HepG2 (cell line): ENCODE data around the gene SCARF1. TPM values are rescaled to one million over a fixed set of nuclear protein-coding genes. Genes with fewer than 3 reads are reported as not detected.
A peak's percentile ranks its signal among the peaks of the same experiment; 100 is the strongest.

Experiments
- ARID2 ChIP-seq: sonication (generic); formaldehyde crosslinking; IDR thresholded peaks from 2 replicates; pipeline ENCODE4 v1.8.1; 2022; ENCODE audit warnings: mild to moderate bottlenecking, missing genetic modification reagents, borderline replicate concordance
- DR1 ChIP-seq: sonication (generic); formaldehyde crosslinking; IDR thresholded peaks from 2 replicates; pipeline ENCODE4 v1.8.0; 2021; ENCODE audit warnings: mild to moderate bottlenecking, missing genetic modification reagents, inconsistent platforms
- EED ChIP-seq: sonication (generic); formaldehyde crosslinking; IDR thresholded peaks from 2 replicates; pipeline ENCODE4 v1.5.0; 2020; ENCODE audit warnings: mild to moderate bottlenecking, missing genetic modification reagents
- HNRNPL ChIP-seq: fragments of 200-400 bp; formaldehyde crosslinking; IDR thresholded peaks from 2 replicates; pipeline ENCODE4 v1.6.1; 2017; ENCODE audit warnings: mild to moderate bottlenecking, low read depth, low read length
- HOXA9 ChIP-seq: sonication (generic); formaldehyde crosslinking; IDR thresholded peaks from 2 replicates; pipeline ENCODE4 v1.8.1; 2022; ENCODE audit warnings: missing genetic modification reagents, mild to moderate bottlenecking, moderate library complexity, borderline replicate concordance
- POLR2G ChIP-seq: fragments of 200-400 bp; formaldehyde crosslinking; IDR thresholded peaks from 2 replicates; pipeline ENCODE4 v1.6.1; 2018; ENCODE audit warnings: mild to moderate bottlenecking, low read depth, low read length, moderate library complexity
- PPARG ChIP-seq: conservative IDR thresholded peaks from 2 replicates; pipeline ENCODE4 v1.6.1; 2016; ENCODE audit warnings: missing biosample characterization, missing genetic modification reagents
- TAF15 ChIP-seq: fragments of 200-400 bp; formaldehyde crosslinking; IDR thresholded peaks from one replicate; pipeline ENCODE4 v1.6.1; 2018; ENCODE audit warnings: mild to moderate bottlenecking, low read depth, low read length; ENCODE audit not compliant: poor library complexity, severe bottlenecking
- ZBTB20 ChIP-seq: sonication (generic); formaldehyde crosslinking; IDR thresholded peaks from 2 replicates; pipeline ENCODE4 v1.8.1; 2023; ENCODE audit warnings: missing genetic modification reagents, low read depth, mild to moderate bottlenecking, borderline replicate concordance
- ZNF230 ChIP-seq: sonication (generic); formaldehyde crosslinking; IDR thresholded peaks from 2 replicates; pipeline ENCODE4 v1.4.0; 2020; ENCODE audit warnings: mild to moderate bottlenecking, missing genetic modification reagents
- ZNF615 ChIP-seq: sonication (generic); formaldehyde crosslinking; IDR thresholded peaks from 2 replicates; pipeline ENCODE4 v1.5.0; 2020; ENCODE audit warnings: mild to moderate bottlenecking, missing genetic modification reagents, borderline replicate concordance
- ZNF747 ChIP-seq: sonication (generic); formaldehyde crosslinking; IDR thresholded peaks from 2 replicates; pipeline ENCODE4 v1.8.1; 2023; ENCODE audit warnings: missing genetic modification reagents, mild to moderate bottlenecking, borderline replicate concordance
- ZNF773 ChIP-seq: sonication (generic); formaldehyde crosslinking; IDR thresholded peaks from 2 replicates; pipeline ENCODE4 v1.4.0; 2020; ENCODE audit warnings: missing genetic modification reagents, borderline replicate concordance
- ZSCAN30 ChIP-seq: sonication (generic); formaldehyde crosslinking; IDR thresholded peaks from 2 replicates; pipeline ENCODE4 v1.5.0; 2020; ENCODE audit warnings: mild to moderate bottlenecking, missing genetic modification reagents
- polyA plus RNA-seq, 8 experiments: library from polyadenylated mRNA; depleted of rRNA in 3 of 8; stranded (reverse) in 7 of 8; unstranded in 1 of 8; fragments of >200 nt; fragmentation: Illumina TruSeq in 4 of 8; extraction: Trizol in 4 of 8; gene quantifications; 2 replicates each; pipeline versions ENCODE4 v1.2.1 to v1.2.3, GENCODE V29; 2011 to 2016; ENCODE audit warnings: low read depth in 4 of 8, missing spikeins in 1 of 8, mixed read lengths in 1 of 8; ENCODE audit not compliant: insufficient read depth in 1 of 8
- total RNA-seq, 5 experiments: library from RNA; depleted of rRNA; stranded (reverse); fragments of >200 nt; fragmentation: Illumina TruSeq; extraction: Trizol; gene quantifications; 2 replicates each; pipeline ENCODE4 v1.2.3, GENCODE V29; 2016; ENCODE audit warnings: low read depth in 1 of 5
- TF ChIP-seq, protein P1 (sequence below): sonication (generic); formaldehyde crosslinking; IDR thresholded peaks from 2 replicates; pipeline ENCODE4 v1.8.0; 2022; ENCODE audit warnings: mild to moderate bottlenecking, missing genetic modification reagents
- TF ChIP-seq, protein P2 (sequence below): sonication (generic); formaldehyde crosslinking; IDR thresholded peaks from 2 replicates; pipeline ENCODE4 v1.4.0; 2020; ENCODE audit warnings: missing genetic modification reagents
- TF ChIP-seq, protein P3 (sequence below): sonication (generic); formaldehyde crosslinking; IDR thresholded peaks from 2 replicates; pipeline ENCODE4 v1.5.0; 2020; ENCODE audit warnings: mild to moderate bottlenecking, missing genetic modification reagents
- TF ChIP-seq, protein P4 (sequence below): sonication (generic); formaldehyde crosslinking; IDR thresholded peaks from 2 replicates; pipeline ENCODE4 v1.4.0; 2020; ENCODE audit warnings: missing genetic modification reagents
- TF ChIP-seq, protein P5 (sequence below): sonication (generic); formaldehyde crosslinking; IDR thresholded peaks from 2 replicates; pipeline ENCODE4 v1.8.1; 2023; ENCODE audit warnings: mild to moderate bottlenecking, inconsistent platforms, moderate library complexity, missing genetic modification reagents, borderline replicate concordance

Gene SCARF1
- total and polyA plus RNA-seq, 2 of the 13 experiments (the other 11 are each of a cell fraction or from before 2014, with no cell fraction given): 0.24 to 0.71 TPM

DNA sequence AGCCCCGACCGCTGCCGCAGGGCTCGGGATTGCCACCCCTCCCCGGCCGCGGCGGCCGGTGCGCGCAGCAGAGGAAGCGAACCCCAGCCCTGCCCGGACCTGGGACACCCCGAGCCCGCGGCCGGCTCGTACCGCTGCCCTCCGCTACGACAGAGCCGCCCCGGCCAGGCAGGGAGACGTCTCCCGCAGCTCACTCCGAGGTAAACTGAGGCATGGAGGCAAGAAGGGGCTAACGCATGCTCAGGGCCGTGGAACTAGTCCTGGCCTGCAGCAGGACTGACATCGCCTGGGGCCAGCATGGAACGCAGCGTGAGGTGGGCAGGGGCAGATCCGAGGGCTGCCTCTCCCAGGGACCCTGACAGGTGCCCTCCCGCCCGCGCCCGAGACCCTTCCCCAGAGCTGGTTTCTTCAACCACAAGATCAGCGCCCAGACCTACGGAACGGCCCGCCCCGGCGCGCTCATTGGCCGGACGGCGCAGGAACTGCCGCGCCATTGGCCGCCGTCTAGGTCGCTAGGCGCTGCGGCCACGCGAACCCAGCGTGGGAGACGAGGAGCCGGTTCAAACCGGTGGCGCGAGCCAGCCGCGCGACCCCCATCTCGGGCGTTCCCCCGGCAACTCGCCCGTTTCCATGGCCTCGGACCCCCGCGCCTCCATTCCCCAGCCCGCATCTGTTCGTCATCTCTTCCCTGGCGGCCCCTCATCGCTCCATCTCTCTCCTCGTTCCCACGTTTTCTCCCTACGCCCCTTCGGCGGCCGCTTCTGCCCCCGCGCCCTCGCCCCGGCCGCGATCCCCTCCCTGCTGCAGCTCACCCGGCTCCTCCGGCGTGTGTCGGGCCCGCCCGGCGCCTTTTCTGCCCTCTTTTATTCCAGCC is 17.3 kb downstream of the SCARF1 start, which contains the start of gene SLC43A2 (continued):
- TF ChIP-seq, protein P1, sequence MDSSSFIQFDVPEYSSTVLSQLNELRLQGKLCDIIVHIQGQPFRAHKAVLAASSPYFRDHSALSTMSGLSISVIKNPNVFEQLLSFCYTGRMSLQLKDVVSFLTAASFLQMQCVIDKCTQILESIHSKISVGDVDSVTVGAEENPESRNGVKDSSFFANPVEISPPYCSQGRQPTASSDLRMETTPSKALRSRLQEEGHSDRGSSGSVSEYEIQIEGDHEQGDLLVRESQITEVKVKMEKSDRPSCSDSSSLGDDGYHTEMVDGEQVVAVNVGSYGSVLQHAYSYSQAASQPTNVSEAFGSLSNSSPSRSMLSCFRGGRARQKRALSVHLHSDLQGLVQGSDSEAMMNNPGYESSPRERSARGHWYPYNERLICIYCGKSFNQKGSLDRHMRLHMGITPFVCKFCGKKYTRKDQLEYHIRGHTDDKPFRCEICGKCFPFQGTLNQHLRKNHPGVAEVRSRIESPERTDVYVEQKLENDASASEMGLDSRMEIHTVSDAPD: no peak
- TF ChIP-seq ZNF230 (no peak), PPARG (CRISPR knock-in tag) (no peak), TAF15 (peak; percentile 84), EED (no peak), POLR2G (no peak), HOXA9 (CRISPR knock-in tag) (no peak; the same call in 1 of the 2 replicates), ZSCAN30 (CRISPR knock-in tag) (no peak), ARID2 (CRISPR knock-in tag) (peak; percentile 69; the same call in 1 of the 2 replicates), ZNF773 (CRISPR knock-in tag) (no peak), DR1 (CRISPR knock-in tag) (peak; percentile 28; the same call in 1 of the 2 replicates), HNRNPL (no peak), ZNF615 (CRISPR knock-in tag) (no peak), ZNF747 (no peak), ZBTB20 (CRISPR knock-in tag) (no peak)
- TF ChIP-seq, protein P2, sequence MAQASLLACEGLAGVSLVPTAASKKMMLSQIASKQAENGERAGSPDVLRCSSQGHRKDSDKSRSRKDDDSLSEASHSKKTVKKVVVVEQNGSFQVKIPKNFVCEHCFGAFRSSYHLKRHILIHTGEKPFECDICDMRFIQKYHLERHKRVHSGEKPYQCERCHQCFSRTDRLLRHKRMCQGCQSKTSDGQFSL (CRISPR knock-in tag): no peak
- TF ChIP-seq, protein P3, sequence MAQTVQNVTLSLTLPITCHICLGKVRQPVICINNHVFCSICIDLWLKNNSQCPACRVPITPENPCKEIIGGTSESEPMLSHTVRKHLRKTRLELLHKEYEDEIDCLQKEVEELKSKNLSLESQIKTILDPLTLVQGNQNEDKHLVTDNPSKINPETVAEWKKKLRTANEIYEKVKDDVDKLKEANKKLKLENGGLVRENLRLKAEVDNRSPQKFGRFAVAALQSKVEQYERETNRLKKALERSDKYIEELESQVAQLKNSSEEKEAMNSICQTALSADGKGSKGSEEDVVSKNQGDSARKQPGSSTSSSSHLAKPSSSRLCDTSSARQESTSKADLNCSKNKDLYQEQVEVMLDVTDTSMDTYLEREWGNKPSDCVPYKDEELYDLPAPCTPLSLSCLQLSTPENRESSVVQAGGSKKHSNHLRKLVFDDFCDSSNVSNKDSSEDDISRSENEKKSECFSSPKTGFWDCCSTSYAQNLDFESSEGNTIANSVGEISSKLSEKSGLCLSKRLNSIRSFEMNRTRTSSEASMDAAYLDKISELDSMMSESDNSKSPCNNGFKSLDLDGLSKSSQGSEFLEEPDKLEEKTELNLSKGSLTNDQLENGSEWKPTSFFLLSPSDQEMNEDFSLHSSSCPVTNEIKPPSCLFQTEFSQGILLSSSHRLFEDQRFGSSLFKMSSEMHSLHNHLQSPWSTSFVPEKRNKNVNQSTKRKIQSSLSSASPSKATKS (CRISPR knock-in tag): no peak
- TF ChIP-seq, protein P4, sequence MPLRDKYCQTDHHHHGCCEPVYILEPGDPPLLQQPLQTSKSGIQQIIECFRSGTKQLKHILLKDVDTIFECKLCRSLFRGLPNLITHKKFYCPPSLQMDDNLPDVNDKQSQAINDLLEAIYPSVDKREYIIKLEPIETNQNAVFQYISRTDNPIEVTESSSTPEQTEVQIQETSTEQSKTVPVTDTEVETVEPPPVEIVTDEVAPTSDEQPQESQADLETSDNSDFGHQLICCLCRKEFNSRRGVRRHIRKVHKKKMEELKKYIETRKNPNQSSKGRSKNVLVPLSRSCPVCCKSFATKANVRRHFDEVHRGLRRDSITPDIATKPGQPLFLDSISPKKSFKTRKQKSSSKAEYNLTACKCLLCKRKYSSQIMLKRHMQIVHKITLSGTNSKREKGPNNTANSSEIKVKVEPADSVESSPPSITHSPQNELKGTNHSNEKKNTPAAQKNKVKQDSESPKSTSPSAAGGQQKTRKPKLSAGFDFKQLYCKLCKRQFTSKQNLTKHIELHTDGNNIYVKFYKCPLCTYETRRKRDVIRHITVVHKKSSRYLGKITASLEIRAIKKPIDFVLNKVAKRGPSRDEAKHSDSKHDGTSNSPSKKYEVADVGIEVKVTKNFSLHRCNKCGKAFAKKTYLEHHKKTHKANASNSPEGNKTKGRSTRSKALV (CRISPR knock-in tag): no peak
- TF ChIP-seq, protein P5, sequence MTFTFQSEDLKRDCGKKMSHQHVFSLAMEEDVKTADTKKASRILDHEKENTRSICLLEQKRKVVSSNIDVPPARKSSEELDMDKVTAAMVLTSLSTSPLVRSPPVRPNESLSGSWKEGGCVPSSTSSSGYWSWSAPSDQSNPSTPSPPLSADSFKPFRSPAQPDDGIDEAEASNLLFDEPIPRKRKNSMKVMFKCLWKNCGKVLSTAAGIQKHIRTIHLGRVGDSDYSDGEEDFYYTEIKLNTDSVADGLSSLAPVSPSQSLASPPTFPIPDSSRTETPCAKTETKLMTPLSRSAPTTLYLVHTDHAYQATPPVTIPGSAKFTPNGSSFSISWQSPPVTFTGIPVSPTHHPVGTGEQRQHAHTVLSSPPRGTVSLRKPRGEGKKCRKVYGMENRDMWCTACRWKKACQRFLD (CRISPR knock-in tag): no peak
